ENCODE results near the gene BHLHA9.

Gene BHLHA9

DNA sequence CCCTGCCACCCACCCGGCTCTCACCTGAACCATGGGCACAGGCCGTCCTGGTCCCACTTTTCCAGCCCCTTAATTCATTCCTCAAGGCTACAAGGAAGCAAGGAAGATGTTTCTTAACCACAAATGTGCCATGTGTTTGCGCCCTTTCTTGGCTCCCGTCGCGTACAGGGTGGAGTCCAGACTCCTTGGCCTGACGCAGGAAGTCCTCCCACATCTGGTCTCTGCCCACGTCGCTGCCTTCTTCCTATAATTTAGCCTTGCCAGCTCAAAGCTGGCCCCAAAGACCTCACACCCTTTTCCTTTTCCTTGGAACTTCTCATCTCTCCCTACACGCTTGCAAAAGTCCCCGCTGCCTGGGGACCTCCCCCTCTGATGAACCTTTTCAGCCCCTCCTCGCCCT lies 38.8 kb upstream of the BHLHA9 start:
- TF ChIP-seq EGR1 (IDR thresholded peaks at IDR 0.05) (no peak), NFIC (IDR thresholded peaks at IDR 0.05) (no peak)

GRCh38 chr17:1232331-1232730 lies 37.9 kb upstream of the BHLHA9 start:
- TF ChIP-seq RAD21 (IDR thresholded peaks at IDR 0.05; ENCODE audit: low read depth): no peak
- no peak for TF ChIP-seq EP300 (IDR thresholded peaks at IDR 0.05; ENCODE audit: borderline replicate concordance)
- TF ChIP-seq EGR1 (IDR thresholded peaks at IDR 0.05): no peak
- TF ChIP-seq, protein P1, sequence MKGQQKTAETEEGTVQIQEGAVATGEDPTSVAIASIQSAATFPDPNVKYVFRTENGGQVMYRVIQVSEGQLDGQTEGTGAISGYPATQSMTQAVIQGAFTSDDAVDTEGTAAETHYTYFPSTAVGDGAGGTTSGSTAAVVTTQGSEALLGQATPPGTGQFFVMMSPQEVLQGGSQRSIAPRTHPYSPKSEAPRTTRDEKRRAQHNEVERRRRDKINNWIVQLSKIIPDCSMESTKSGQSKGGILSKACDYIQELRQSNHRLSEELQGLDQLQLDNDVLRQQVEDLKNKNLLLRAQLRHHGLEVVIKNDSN (IDR thresholded peaks at IDR 0.05): no peak
- TF ChIP-seq FOXM1 (IDR thresholded peaks at IDR 0.05; ENCODE audit: borderline replicate concordance, low read depth): no peak
- TF ChIP-seq CEBPB (IDR thresholded peaks at IDR 0.05): no peak
- TF ChIP-seq YY1 (IDR thresholded peaks at IDR 0.05; ENCODE audit: low read depth): no peak
- TF ChIP-seq, protein P2, sequence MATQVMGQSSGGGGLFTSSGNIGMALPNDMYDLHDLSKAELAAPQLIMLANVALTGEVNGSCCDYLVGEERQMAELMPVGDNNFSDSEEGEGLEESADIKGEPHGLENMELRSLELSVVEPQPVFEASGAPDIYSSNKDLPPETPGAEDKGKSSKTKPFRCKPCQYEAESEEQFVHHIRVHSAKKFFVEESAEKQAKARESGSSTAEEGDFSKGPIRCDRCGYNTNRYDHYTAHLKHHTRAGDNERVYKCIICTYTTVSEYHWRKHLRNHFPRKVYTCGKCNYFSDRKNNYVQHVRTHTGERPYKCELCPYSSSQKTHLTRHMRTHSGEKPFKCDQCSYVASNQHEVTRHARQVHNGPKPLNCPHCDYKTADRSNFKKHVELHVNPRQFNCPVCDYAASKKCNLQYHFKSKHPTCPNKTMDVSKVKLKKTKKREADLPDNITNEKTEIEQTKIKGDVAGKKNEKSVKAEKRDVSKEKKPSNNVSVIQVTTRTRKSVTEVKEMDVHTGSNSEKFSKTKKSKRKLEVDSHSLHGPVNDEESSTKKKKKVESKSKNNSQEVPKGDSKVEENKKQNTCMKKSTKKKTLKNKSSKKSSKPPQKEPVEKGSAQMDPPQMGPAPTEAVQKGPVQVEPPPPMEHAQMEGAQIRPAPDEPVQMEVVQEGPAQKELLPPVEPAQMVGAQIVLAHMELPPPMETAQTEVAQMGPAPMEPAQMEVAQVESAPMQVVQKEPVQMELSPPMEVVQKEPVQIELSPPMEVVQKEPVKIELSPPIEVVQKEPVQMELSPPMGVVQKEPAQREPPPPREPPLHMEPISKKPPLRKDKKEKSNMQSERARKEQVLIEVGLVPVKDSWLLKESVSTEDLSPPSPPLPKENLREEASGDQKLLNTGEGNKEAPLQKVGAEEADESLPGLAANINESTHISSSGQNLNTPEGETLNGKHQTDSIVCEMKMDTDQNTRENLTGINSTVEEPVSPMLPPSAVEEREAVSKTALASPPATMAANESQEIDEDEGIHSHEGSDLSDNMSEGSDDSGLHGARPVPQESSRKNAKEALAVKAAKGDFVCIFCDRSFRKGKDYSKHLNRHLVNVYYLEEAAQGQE (IDR thresholded peaks at IDR 0.05; ENCODE audit: low read depth): no peak
- TF ChIP-seq TEAD4 (IDR thresholded peaks at IDR 0.05): no peak
- no peak for TF ChIP-seq ZBTB7A (IDR thresholded peaks at IDR 0.05; ENCODE audit: low read depth)
- no peak for TF ChIP-seq NFIC (IDR thresholded peaks at IDR 0.05)
- TF ChIP-seq TAF1 (IDR thresholded peaks at IDR 0.05; ENCODE audit: low read depth): no peak
- no peak for TF ChIP-seq TCF12 (IDR thresholded peaks at IDR 0.05; ENCODE audit: low read depth)
- no peak for TF ChIP-seq CREB1 (IDR thresholded peaks at IDR 0.05; ENCODE audit: low read depth)
- TF ChIP-seq, protein P3, sequence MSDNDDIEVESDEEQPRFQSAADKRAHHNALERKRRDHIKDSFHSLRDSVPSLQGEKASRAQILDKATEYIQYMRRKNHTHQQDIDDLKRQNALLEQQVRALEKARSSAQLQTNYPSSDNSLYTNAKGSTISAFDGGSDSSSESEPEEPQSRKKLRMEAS (IDR thresholded peaks at IDR 0.05): no peak

- TF ChIP-seq YY1 (IDR thresholded peaks at IDR 0.05; ENCODE audit: low read depth): no peak
- TF ChIP-seq EGR1 (IDR thresholded peaks at IDR 0.05): no peak
- no peak for TF ChIP-seq EP300 (IDR thresholded peaks at IDR 0.05; ENCODE audit: borderline replicate concordance)
- no peak for TF ChIP-seq CEBPB (IDR thresholded peaks at IDR 0.05)
- TF ChIP-seq RAD21 (IDR thresholded peaks at IDR 0.05; ENCODE audit: low read depth): no peak
- TF ChIP-seq, protein P3 (IDR thresholded peaks at IDR 0.05): no peak
- no peak for TF ChIP-seq NFIC (IDR thresholded peaks at IDR 0.05)
- TF ChIP-seq, protein P1 (IDR thresholded peaks at IDR 0.05): no peak
- TF ChIP-seq FOXM1 (IDR thresholded peaks at IDR 0.05; ENCODE audit: borderline replicate concordance, low read depth): no peak
- TF ChIP-seq ZBTB7A (IDR thresholded peaks at IDR 0.05; ENCODE audit: low read depth): no peak
- no peak for TF ChIP-seq CREB1 (IDR thresholded peaks at IDR 0.05; ENCODE audit: low read depth)
- TF ChIP-seq TAF1 (IDR thresholded peaks at IDR 0.05; ENCODE audit: low read depth): no peak
- TF ChIP-seq TCF12 (IDR thresholded peaks at IDR 0.05; ENCODE audit: low read depth): no peak
- no peak for TF ChIP-seq TEAD4 (IDR thresholded peaks at IDR 0.05)
- TF ChIP-seq, protein P2 (IDR thresholded peaks at IDR 0.05; ENCODE audit: low read depth): no peak
Measured at GRCh38 chr17:1232786-1233185, 37.5 kb upstream of the BHLHA9 start.

- no peak for TF ChIP-seq TAF1 (IDR thresholded peaks at IDR 0.05; ENCODE audit: low read depth)
- no peak for TF ChIP-seq FOXM1 (IDR thresholded peaks at IDR 0.05; ENCODE audit: borderline replicate concordance, low read depth)
- TF ChIP-seq ZBTB7A (IDR thresholded peaks at IDR 0.05; ENCODE audit: low read depth): no peak
- TF ChIP-seq, protein P3 (IDR thresholded peaks at IDR 0.05): no peak
- no peak for TF ChIP-seq EGR1 (IDR thresholded peaks at IDR 0.05)
- no peak for TF ChIP-seq TCF12 (IDR thresholded peaks at IDR 0.05; ENCODE audit: low read depth)
- TF ChIP-seq CEBPB (IDR thresholded peaks at IDR 0.05): no peak
- no peak for TF ChIP-seq EP300 (IDR thresholded peaks at IDR 0.05; ENCODE audit: borderline replicate concordance)
- TF ChIP-seq CREB1 (IDR thresholded peaks at IDR 0.05; ENCODE audit: low read depth): no peak
- TF ChIP-seq, protein P1 (IDR thresholded peaks at IDR 0.05): no peak
Measured at GRCh38 chr17:1234455-1234854, 35.8 kb upstream of the BHLHA9 start.

- TF ChIP-seq EP300 (IDR thresholded peaks at IDR 0.05; ENCODE audit: borderline replicate concordance): no peak
- TF ChIP-seq CEBPB (IDR thresholded peaks at IDR 0.05): no peak
- TF ChIP-seq, protein P1 (IDR thresholded peaks at IDR 0.05): no peak
- TF ChIP-seq TCF12 (IDR thresholded peaks at IDR 0.05; ENCODE audit: low read depth): no peak
- TF ChIP-seq, protein P2 (IDR thresholded peaks at IDR 0.05; ENCODE audit: low read depth): no peak
- no peak for TF ChIP-seq YY1 (IDR thresholded peaks at IDR 0.05; ENCODE audit: low read depth)
- no peak for TF ChIP-seq NFIC (IDR thresholded peaks at IDR 0.05)
- TF ChIP-seq FOXM1 (IDR thresholded peaks at IDR 0.05; ENCODE audit: borderline replicate concordance, low read depth): no peak
- no peak for TF ChIP-seq ZBTB7A (IDR thresholded peaks at IDR 0.05; ENCODE audit: low read depth)
Measured at GRCh38 chr17:1237471-1237870, 32.8 kb upstream of the BHLHA9 start.
